GM23338 (cell line): ENCODE measurements around the gene ZBTB7B.

Experiments
- CREB1 ChIP-seq: fragments of 250-450 bp; sonication (Bioruptor Pico); IDR thresholded peaks from 2 replicates; pipeline ENCODE4 v1.5.0; 2020; ENCODE audit warnings: low read depth, mild to moderate bottlenecking, moderate library complexity
- EZH2 ChIP-seq: fragments of 200-600 bp; sonication (generic); IDR thresholded peaks from one replicate; pipeline ENCODE4 v1.8.0; 2017; ENCODE audit warnings: antibody characterized with exemption, mild to moderate bottlenecking, low read depth; ENCODE audit not compliant: unreplicated experiment
- EZH2phosphoT487 ChIP-seq: fragments of 200-600 bp; sonication (generic); IDR thresholded peaks from one replicate; pipeline ENCODE4 v1.8.1; 2018; ENCODE audit warnings: antibody characterized with exemption; ENCODE audit not compliant: unreplicated experiment
- JUNB ChIP-seq: IDR thresholded peaks from one replicate; pipeline ENCODE4 v1.6.1; 2016; ENCODE audit warnings: antibody characterized with exemption; ENCODE audit not compliant: unreplicated experiment
- POLR2AphosphoS5 ChIP-seq: IDR thresholded peaks from 2 replicates; pipeline ENCODE4 v1.6.1; 2016; ENCODE audit warnings: antibody characterized with exemption, low read depth
- TF ChIP-seq, protein P1 (sequence below), 2 experiments: fragments of 200-600 bp in 1 of 2; sonication (generic) in 1 of 2; conservative IDR thresholded peaks; 2 replicates each; pipeline versions ENCODE4 v1.5.1 to v1.6.1; 2016 to 2017; ENCODE audit warnings: antibody characterized with exemption in 2 of 2, low read depth in 2 of 2, mild to moderate bottlenecking in 2 of 2, moderate library complexity in 1 of 2

DNA sequence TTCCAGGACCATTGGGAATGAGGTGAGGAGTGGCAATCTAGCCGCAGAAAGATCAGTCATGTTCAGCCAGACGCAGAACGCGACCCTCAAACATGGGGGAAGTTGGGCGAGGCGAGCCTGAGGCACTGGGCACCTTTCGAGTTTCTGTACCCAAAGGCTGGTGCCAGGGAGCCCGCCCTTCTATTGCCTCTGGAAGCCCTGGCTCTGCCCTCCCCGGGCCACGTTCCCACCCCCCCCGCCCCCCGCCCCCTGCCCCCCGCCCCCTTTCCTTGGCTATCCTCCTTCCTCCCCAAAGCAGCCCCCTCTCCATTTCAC is 2.2 kb upstream of the ZBTB7B start:
- TF ChIP-seq POLR2AphosphoS5 (no peak), EZH2phosphoT487 (no peak), CREB1 (CRISPR knock-in tag) (no peak), EZH2 (no peak), JUNB (no peak)
- TF ChIP-seq, protein P1, sequence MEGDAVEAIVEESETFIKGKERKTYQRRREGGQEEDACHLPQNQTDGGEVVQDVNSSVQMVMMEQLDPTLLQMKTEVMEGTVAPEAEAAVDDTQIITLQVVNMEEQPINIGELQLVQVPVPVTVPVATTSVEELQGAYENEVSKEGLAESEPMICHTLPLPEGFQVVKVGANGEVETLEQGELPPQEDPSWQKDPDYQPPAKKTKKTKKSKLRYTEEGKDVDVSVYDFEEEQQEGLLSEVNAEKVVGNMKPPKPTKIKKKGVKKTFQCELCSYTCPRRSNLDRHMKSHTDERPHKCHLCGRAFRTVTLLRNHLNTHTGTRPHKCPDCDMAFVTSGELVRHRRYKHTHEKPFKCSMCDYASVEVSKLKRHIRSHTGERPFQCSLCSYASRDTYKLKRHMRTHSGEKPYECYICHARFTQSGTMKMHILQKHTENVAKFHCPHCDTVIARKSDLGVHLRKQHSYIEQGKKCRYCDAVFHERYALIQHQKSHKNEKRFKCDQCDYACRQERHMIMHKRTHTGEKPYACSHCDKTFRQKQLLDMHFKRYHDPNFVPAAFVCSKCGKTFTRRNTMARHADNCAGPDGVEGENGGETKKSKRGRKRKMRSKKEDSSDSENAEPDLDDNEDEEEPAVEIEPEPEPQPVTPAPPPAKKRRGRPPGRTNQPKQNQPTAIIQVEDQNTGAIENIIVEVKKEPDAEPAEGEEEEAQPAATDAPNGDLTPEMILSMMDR (conservative IDR thresholded peaks at IDR 0.05; ENCODE audit: low read depth in 2 of 2) = no peak
